ENCODE data around the gene SGSM2.

SGSM2 gene

GRCh38 chr17:2336852-2337543 lies at the start of gene SGSM2:
TSS of gene SGSM2 (plus strand) at chr17:2337501. CDS start at chr17:2337689, 188 bp downstream.
- peak; percentile 57 to 69 for DNase-seq

- no peak for DNase-seq
These were observed 47.3 kb upstream of the SGSM2 start for GRCh38 chr17:2289878-2290478.

- DNase-seq = no peak
These were observed 45.2 kb upstream of the SGSM2 start for GRCh38 chr17:2292100-2292499.

GRCh38 chr17:2295575-2295974 lies 41.7 kb upstream of the SGSM2 start:
- DNase-seq = no peak

GRCh38 chr17:2297023-2297422 lies 40.3 kb upstream of the SGSM2 start:
- no peak for DNase-seq

- no peak for DNase-seq
These were observed 38.2 kb upstream of the SGSM2 start for GRCh38 chr17:2299136-2299535.

GRCh38 chr17:2299756-2300155 lies 37.5 kb upstream of the SGSM2 start:
- DNase-seq = no peak

- no peak for DNase-seq
These were observed 34.5 kb upstream of the SGSM2 start for GRCh38 chr17:2302778-2303203.

- peak; percentile 84 to 91 for DNase-seq
These were observed 33.8 kb upstream of the SGSM2 start, which contains the start of the genes SMG6 and SRR for GRCh38 chr17:2303204-2304188. TSS of gene SMG6 (minus strand) at chr17:2303785. CDS start at chr17:2303720, 65 bp downstream. TSS of gene SRR (plus strand) at chr17:2303950. CDS start at chr17:2315561, 11,611 bp downstream.

- DNase-seq = no peak
These were observed 32.4 kb upstream of the SGSM2 start for GRCh38 chr17:2304931-2305330.

- DNase-seq = no peak
These were observed 27.8 kb upstream of the SGSM2 start for GRCh38 chr17:2309338-2310154.

GRCh38 chr17:2312736-2313135 lies 24.6 kb upstream of the SGSM2 start:
- DNase-seq = no peak

- DNase-seq = peak in 1 of 2 experiments; percentile 20
These were observed 20.4 kb upstream of the SGSM2 start for GRCh38 chr17:2316916-2317205.

GRCh38 chr17:2317796-2318195 lies 19.5 kb upstream of the SGSM2 start:
- peak in 1 of 2 experiments; percentile 14 for DNase-seq

- DNase-seq = no peak
These were observed 18.2 kb upstream of the SGSM2 start for GRCh38 chr17:2319051-2319450.

- no peak for DNase-seq
These were observed 15.9 kb upstream of the SGSM2 start for GRCh38 chr17:2321399-2321798.

- DNase-seq = no peak
These were observed 13.5 kb upstream of the SGSM2 start for GRCh38 chr17:2323629-2324314.

GRCh38 chr17:2331303-2331702 lies 6.0 kb upstream of the SGSM2 start:
- no peak for DNase-seq

- DNase-seq = no peak
These were observed 1.5 kb upstream of the SGSM2 start for GRCh38 chr17:2335726-2336214.

- peak; percentile 95 to 98 for DNase-seq
These were observed 968 bp upstream of the SGSM2 start, which contains the start of gene TSR1 for GRCh38 chr17:2336215-2336851. TSS of gene TSR1 (minus strand) at chr17:2336457. CDS start at chr17:2336427, 30 bp downstream.
